ENCODE measurements around the gene ID3. TPM values are rescaled to one million over a fixed set of nuclear protein-coding genes. Genes with fewer than 3 reads are reported as not detected.

ID3 gene
- total RNA-seq, 1 donor = 47.3 TPM

GRCh38 chr1:23576338-23577055, 17.2 kb upstream of the ID3 start:
- Histone ChIP-seq H3K27me3 (ENCODE audit: insufficient read depth, low read length) (no peaks in the 10 kb centered on the region), H3K4me3 (ENCODE audit: low read length) (no peak overlapping the region), H3K4me1 (ENCODE audit: insufficient read depth, low read length) (peaks cover 49% of the 10 kb centered on the region), H3K9me3 (ENCODE audit: low read depth, low read length) (no peaks in the 10 kb centered on the region)

GRCh38 chr1:23575226-23575810, 16.0 kb upstream of the ID3 start:
- Histone ChIP-seq H3K9me3 (ENCODE audit: low read depth, low read length) (no peaks in the 10 kb centered on the region), H3K4me1 (ENCODE audit: insufficient read depth, low read length) (peaks cover 49% of the 10 kb centered on the region), H3K27me3 (ENCODE audit: insufficient read depth, low read length) (peaks cover 3% of the 10 kb centered on the region), H3K4me3 (ENCODE audit: low read length) (no peak overlapping the region)

GRCh38 chr1:23574265-23574754, 15.0 kb upstream of the ID3 start:
- Histone ChIP-seq H3K4me1 (ENCODE audit: insufficient read depth, low read length) (peaks cover 48% of the 10 kb centered on the region), H3K27me3 (ENCODE audit: insufficient read depth, low read length) (peaks cover 13% of the 10 kb centered on the region), H3K9me3 (ENCODE audit: low read depth, low read length) (no peaks in the 10 kb centered on the region), H3K4me3 (ENCODE audit: low read length) (no peak overlapping the region)

GRCh38 chr1:23573574-23574182, 14.4 kb upstream of the ID3 start:
- peaks cover 19% of the 10 kb centered on the region for H3K27me3 ChIP-seq (ENCODE audit: insufficient read depth, low read length)
- no peaks in the 10 kb centered on the region for H3K9me3 ChIP-seq (ENCODE audit: low read depth, low read length)
- H3K4me1 ChIP-seq (ENCODE audit: insufficient read depth, low read length) = peaks cover 42% of the 10 kb centered on the region
- no peak overlapping the region for H3K4me3 ChIP-seq (ENCODE audit: low read length)

- Histone ChIP-seq H3K4me1 (ENCODE audit: insufficient read depth, low read length) (peaks cover 34% of the 10 kb centered on the region), H3K4me3 (ENCODE audit: low read length) (no peak overlapping the region), H3K27me3 (ENCODE audit: insufficient read depth, low read length) (peaks cover 25% of the 10 kb centered on the region), H3K9me3 (ENCODE audit: low read depth, low read length) (no peaks in the 10 kb centered on the region)
Measured at GRCh38 chr1:23571465-23571864, 12.2 kb upstream of the ID3 start.

GRCh38 chr1:23570001-23570691, 10.8 kb upstream of the ID3 start:
- peaks cover 25% of the 10 kb centered on the region for H3K27me3 ChIP-seq (ENCODE audit: insufficient read depth, low read length)
- peaks cover 24% of the 10 kb centered on the region for H3K4me1 ChIP-seq (ENCODE audit: insufficient read depth, low read length)
- no peak overlapping the region for H3K4me3 ChIP-seq (ENCODE audit: low read length)
- no peaks in the 10 kb centered on the region for H3K9me3 ChIP-seq (ENCODE audit: low read depth, low read length)

- Histone ChIP-seq H3K9me3 (ENCODE audit: low read depth, low read length) (no peaks in the 10 kb centered on the region), H3K4me3 (ENCODE audit: low read length) (no peak overlapping the region), H3K27me3 (ENCODE audit: insufficient read depth, low read length) (peaks cover 30% of the 10 kb centered on the region), H3K4me1 (ENCODE audit: insufficient read depth, low read length) (peaks cover 14% of the 10 kb centered on the region)
Measured at GRCh38 chr1:23568608-23569383, 9.5 kb upstream of the ID3 start.

GRCh38 chr1:23567996-23568607, 8.8 kb upstream of the ID3 start:
- Histone ChIP-seq H3K4me1 (ENCODE audit: insufficient read depth, low read length) (peaks cover 14% of the 10 kb centered on the region), H3K4me3 (ENCODE audit: low read length) (peak overlapping the region; percentile 20), H3K9me3 (ENCODE audit: low read depth, low read length) (no peaks in the 10 kb centered on the region), H3K27me3 (ENCODE audit: insufficient read depth, low read length) (peaks cover 37% of the 10 kb centered on the region)

- Histone ChIP-seq H3K27me3 (ENCODE audit: insufficient read depth, low read length) (peaks cover 42% of the 10 kb centered on the region), H3K4me1 (ENCODE audit: insufficient read depth, low read length) (peaks cover 18% of the 10 kb centered on the region), H3K9me3 (ENCODE audit: low read depth, low read length) (no peaks in the 10 kb centered on the region), H3K4me3 (ENCODE audit: low read length) (no peak overlapping the region)
Measured at GRCh38 chr1:23567629-23567995, 8.3 kb upstream of the ID3 start.

- Histone ChIP-seq H3K4me1 (ENCODE audit: insufficient read depth, low read length) (peaks cover 31% of the 10 kb centered on the region), H3K27me3 (ENCODE audit: insufficient read depth, low read length) (peaks cover 52% of the 10 kb centered on the region), H3K4me3 (ENCODE audit: low read length) (no peak overlapping the region), H3K9me3 (ENCODE audit: low read depth, low read length) (no peaks in the 10 kb centered on the region)
Measured at GRCh38 chr1:23566304-23566703, 7.0 kb upstream of the ID3 start.

GRCh38 chr1:23565776-23566175, 6.5 kb upstream of the ID3 start:
- peaks cover 52% of the 10 kb centered on the region for H3K27me3 ChIP-seq (ENCODE audit: insufficient read depth, low read length)
- H3K4me3 ChIP-seq (ENCODE audit: low read length) = no peak overlapping the region
- H3K4me1 ChIP-seq (ENCODE audit: insufficient read depth, low read length) = peaks cover 36% of the 10 kb centered on the region

GRCh38 chr1:23564529-23565122, 5.3 kb upstream of the ID3 start:
- Histone ChIP-seq H3K4me1 (ENCODE audit: insufficient read depth, low read length) (peaks cover 48% of the 10 kb centered on the region), H3K9me3 (ENCODE audit: low read depth, low read length) (no peaks in the 10 kb centered on the region), H3K4me3 (ENCODE audit: low read length) (no peak overlapping the region), H3K27me3 (ENCODE audit: insufficient read depth, low read length) (peaks cover 43% of the 10 kb centered on the region)

More at GRCh38 chr1:23565776-23566175, 6.5 kb upstream of the ID3 start:
- H3K9me3 ChIP-seq (ENCODE audit: low read depth, low read length) = no peaks in the 10 kb centered on the region

- Histone ChIP-seq H3K9me3 (ENCODE audit: low read depth, low read length) (no peaks in the 10 kb centered on the region), H3K27me3 (ENCODE audit: insufficient read depth, low read length) (peaks cover 37% of the 10 kb centered on the region), H3K4me3 (ENCODE audit: low read length) (no peak overlapping the region), H3K4me1 (ENCODE audit: insufficient read depth, low read length) (peaks cover 52% of the 10 kb centered on the region)
Measured at GRCh38 chr1:23563755-23564374, 4.6 kb upstream of the ID3 start.
